H1 (cell line): Measurements from ENCODE around the gene ZNF530. TPM values are rescaled to one million over a fixed set of nuclear protein-coding genes. Genes with fewer than 3 reads are reported as not detected.

Experiments
- CTCF ChIA-PET: fragments of 300-600 bp; sonication (Branson Sonifier 250); formaldehyde crosslinking; loops from one replicate; lab custom pipeline; 2021; ENCODE audit not compliant: partially characterized antibody; lab: Charles Lee
- POLR2A ChIA-PET: fragments of 300-600 bp; sonication (Branson Sonifier 250); formaldehyde crosslinking; loops from one replicate; lab custom pipeline; 2021; ENCODE audit warnings: inconsistent platforms; ENCODE audit not compliant: partially characterized antibody; lab: Charles Lee
- DNase-seq, 2 experiments: peaks; one replicate each; pipeline versions ENCODE4 v3.0.0 to v3.0.0-alpha.2; 2010 to 2022; ENCODE audit warnings: low spot score in 2 of 2, low read depth in 1 of 2, mixed read lengths in 1 of 2
- FAIRE-seq: peaks from 2 replicates; lab custom pipeline; 2011; peaks lifted over from hg19 to GRCh38; lab: Jason Lieb, UNC
- H2AFZ ChIP-seq: 2 replicates; pipeline ENCODE4 v1.8.1; 2012; ENCODE audit warnings: low read length, inconsistent platforms
- H2AK5ac ChIP-seq: 2 replicates; pipeline ENCODE4 v1.6.1; 2013; ENCODE audit warnings: low read depth, low read length
- H2BK120ac ChIP-seq: replicated peaks from 2 replicates; pipeline ENCODE3; 2013; ENCODE audit warnings: low read depth, low read length, inconsistent platforms
- H2BK12ac ChIP-seq: 2 replicates; pipeline ENCODE4 v1.6.1; 2013; ENCODE audit warnings: low read depth, low read length
- H2BK15ac ChIP-seq: 2 replicates; pipeline ENCODE4 v1.6.1; 2013; ENCODE audit warnings: low read length
- H2BK20ac ChIP-seq: 2 replicates; pipeline ENCODE4 v1.6.1; 2013; ENCODE audit warnings: low read length
- H2BK5ac ChIP-seq: 2 replicates; pipeline ENCODE4 v1.6.1; 2013; ENCODE audit warnings: low read depth, low read length
- H3K14ac ChIP-seq: 2 replicates; pipeline ENCODE4 v1.6.1; 2013; ENCODE audit warnings: inconsistent platforms; ENCODE audit not compliant: insufficient read length
- H3K18ac ChIP-seq: 2 replicates; pipeline ENCODE4 v1.6.1; 2013; ENCODE audit warnings: low read length; ENCODE audit errors: extremely low read depth
- H3K23ac ChIP-seq: 2 replicates; pipeline ENCODE4 v1.6.1; 2013; ENCODE audit warnings: inconsistent platforms; ENCODE audit not compliant: insufficient read length
- H3K23me2 ChIP-seq: 2 replicates; pipeline ENCODE4 v1.6.1; 2013; ENCODE audit warnings: low read depth, low read length
- H3K27ac ChIP-seq: 2 replicates; pipeline ENCODE4 v1.6.1; 2011; ENCODE audit warnings: low read depth, low read length, inconsistent platforms
- H3K27me3 ChIP-seq, 4 experiments: replicated peaks in 1 of 4; 1 replicate in 1 of 4; 2 replicates in 3 of 4; pipeline versions ENCODE4 v1.6.1 to v1.8.1; 2011 to 2013; ENCODE audit warnings: low read length in 3 of 4, mild to moderate bottlenecking in 3 of 4, inconsistent platforms in 2 of 4, mixed read lengths in 2 of 4, moderate library complexity in 1 of 4; ENCODE audit not compliant: control insufficient read depth in 3 of 4, insufficient read depth in 3 of 4; ENCODE audit errors: extremely low read depth in 1 of 4
- H3K36me3 ChIP-seq, 4 experiments: 2 replicates each; pipeline versions ENCODE4 v1.6.1 to v1.8.1; 2011 to 2013; ENCODE audit warnings: mild to moderate bottlenecking in 4 of 4, low read length in 3 of 4, moderate library complexity in 2 of 4, control low read depth in 1 of 4, inconsistent platforms in 1 of 4; ENCODE audit not compliant: insufficient read depth in 4 of 4, control insufficient read depth in 2 of 4
- H3K4ac ChIP-seq: replicated peaks from 2 replicates; pipeline ENCODE3; 2013; ENCODE audit warnings: low read length, low read depth, mixed read lengths, inconsistent platforms; ENCODE audit not compliant: insufficient read length
- H3K4me1 ChIP-seq, 4 experiments: replicated peaks in 1 of 4; 1 replicate in 1 of 4; 2 replicates in 3 of 4; pipeline versions ENCODE4 v1.6.1 to v1.8.1; 2011 to 2013; ENCODE audit warnings: low read length in 3 of 4, inconsistent platforms in 2 of 4, mixed read lengths in 1 of 4; ENCODE audit not compliant: insufficient read depth in 4 of 4, control insufficient read depth in 3 of 4
- H3K4me2 ChIP-seq, 2 experiments: 2 replicates each; pipeline versions ENCODE4 v1.6.1 to v1.8.1; 2011 to 2013; ENCODE audit warnings: low read depth in 2 of 2, low read length in 2 of 2, control low read depth in 1 of 2, inconsistent platforms in 1 of 2, mild to moderate bottlenecking in 1 of 2; ENCODE audit not compliant: insufficient read depth in 1 of 2
- H3K4me3 ChIP-seq, 4 experiments: fragments of 200-600, 300-600 bp in 1 of 4; sonication (generic), shearing (Covaris generic), sonication (Bioruptor Twin) in 1 of 4; 2 replicates each; pipeline versions ENCODE4 v1.5.1 to v1.8.1; 2011 to 2016; ENCODE audit warnings: low read length in 4 of 4, low read depth in 3 of 4, control low read depth in 2 of 4, inconsistent platforms in 2 of 4, mild to moderate bottlenecking in 2 of 4, mixed read lengths in 1 of 4, moderate library complexity in 1 of 4; ENCODE audit not compliant: insufficient read depth in 2 of 4; ENCODE audit errors: extremely low read depth in 1 of 4
- H3K56ac ChIP-seq: replicated peaks from 2 replicates; pipeline ENCODE3; 2013; ENCODE audit warnings: low read depth, mild to moderate bottlenecking, mixed read lengths, low read length, inconsistent platforms; ENCODE audit not compliant: insufficient read length
- H3K79me1 ChIP-seq: 2 replicates; pipeline ENCODE4 v1.6.1; 2013; ENCODE audit warnings: low read depth, low read length, control low read depth
- H3K79me2 ChIP-seq, 2 experiments: 2 replicates each; pipeline versions ENCODE4 v1.6.1 to v1.8.1; 2012 to 2013; ENCODE audit warnings: low read length in 2 of 2, mild to moderate bottlenecking in 2 of 2, inconsistent platforms in 1 of 2; ENCODE audit not compliant: insufficient read depth in 2 of 2, control insufficient read depth in 1 of 2
- H3K9ac ChIP-seq, 4 experiments: replicated peaks in 1 of 4; 1 replicate in 1 of 4; 2 replicates in 3 of 4; pipeline versions ENCODE4 v1.6.1 to v1.8.1; 2011 to 2013; ENCODE audit warnings: low read depth in 3 of 4, low read length in 3 of 4, control low read depth in 2 of 4, mild to moderate bottlenecking in 2 of 4, moderate library complexity in 2 of 4, inconsistent platforms in 1 of 4; ENCODE audit errors: extremely low read depth in 1 of 4
- H3K9me3 ChIP-seq, 2 experiments: 2 replicates each; pipeline versions ENCODE4 v1.6.1 to v1.8.1; 2012 to 2013; ENCODE audit warnings: mild to moderate bottlenecking in 2 of 2, moderate library complexity in 2 of 2, control low read depth in 1 of 2, inconsistent platforms in 1 of 2, low read depth in 1 of 2, low read length in 1 of 2, mixed read lengths in 1 of 2; ENCODE audit not compliant: insufficient read depth in 2 of 2
- H4K20me1 ChIP-seq, 2 experiments: replicated peaks in 1 of 2; 2 replicates each; pipeline versions ENCODE3 to v1.8.1; 2011 to 2013; ENCODE audit warnings: inconsistent platforms in 2 of 2, low read length in 2 of 2, mild to moderate bottlenecking in 1 of 2; ENCODE audit not compliant: insufficient read depth in 2 of 2, control insufficient read depth in 1 of 2
- H4K5ac ChIP-seq: 2 replicates; pipeline ENCODE4 v1.6.1; 2013; ENCODE audit warnings: low read length, low read depth, mixed read lengths, inconsistent platforms; ENCODE audit not compliant: insufficient read length
- H4K8ac ChIP-seq: 2 replicates; pipeline ENCODE4 v1.8.0; 2013; ENCODE audit warnings: mild to moderate bottlenecking, moderate library complexity, low read length, inconsistent platforms; ENCODE audit not compliant: insufficient read depth; ENCODE audit errors: extremely low read depth
- H4K91ac ChIP-seq: replicated peaks from 2 replicates; pipeline ENCODE3; 2013; ENCODE audit warnings: low read length, mixed read lengths, inconsistent platforms; ENCODE audit not compliant: insufficient read length
- CTBP2 ChIP-seq: IDR thresholded peaks from 2 replicates; pipeline ENCODE4 v1.7.0; 2011; ENCODE audit warnings: borderline replicate concordance, mild to moderate bottlenecking, moderate library complexity, mixed read lengths, low read length; ENCODE audit not compliant: insufficient read depth, insufficient read length
- RAD21 ChIP-seq, 2 experiments: IDR thresholded peaks in 1 of 2; conservative IDR thresholded peaks in 1 of 2; 2 replicates each; pipeline ENCODE4 v1.6.1; 2011; ENCODE audit warnings: low read depth in 2 of 2, low read length in 2 of 2, improper control_type of control experiment in 1 of 2, inconsistent platforms in 1 of 2, mild to moderate bottlenecking in 1 of 2, moderate library complexity in 1 of 2
- WGBS, 2 experiments: shearing (Covaris generic) in 1 of 2; methylation state at CpG; one replicate each; pipeline versions ENCODE4 v1.1.6 to v1.1.7; 2013 to 2015; ENCODE audit warnings: low lambda C conversion rate in 2 of 2, mixed read lengths in 2 of 2, inconsistent platforms in 1 of 2, low coverage in 1 of 2, missing lambda C conversion rate in 1 of 2; ENCODE audit not compliant: insufficient replicate concordance in 2 of 2, insufficient coverage in 1 of 2, insufficient read length in 1 of 2; ENCODE audit errors: extremely low coverage in 1 of 2, missing lambda C conversion rate in 1 of 2; 5-methylcytosine and 5-hydroxymethylcytosine counted together
- polyA plus RNA-seq, 7 experiments: library from polyadenylated mRNA; depleted of rRNA in 3 of 7; stranded (reverse) in 5 of 7; unstranded in 2 of 7; fragments of >200 nt in 5 of 7; fragments of 200-250 nt in 2 of 7; gene quantifications; 1 replicate in 5 of 7; 2 replicates in 1 of 7; 4 replicates in 1 of 7; pipeline versions ENCODE4 v1.2.1 to v1.2.3, GENCODE V29; 2011 to 2013; ENCODE audit warnings: missing spikeins in 2 of 7, mixed read lengths in 2 of 7
- total RNA-seq: library from RNA; stranded (reverse); fragmentation: NEBNext Ultra II Directional; extraction: Animal tissue kit (Norgen Biotek cat#: 25700); gene quantifications from 2 replicates; pipeline ENCODE4 v1.2.1, GENCODE V29; 2021

The ZNF530 gene
- total and polyA plus RNA-seq, 2 of the 8 experiments (the other 6 are each of a cell fraction or from before 2014, with no cell fraction given), result 4.2 to 9.3 TPM

DNA sequence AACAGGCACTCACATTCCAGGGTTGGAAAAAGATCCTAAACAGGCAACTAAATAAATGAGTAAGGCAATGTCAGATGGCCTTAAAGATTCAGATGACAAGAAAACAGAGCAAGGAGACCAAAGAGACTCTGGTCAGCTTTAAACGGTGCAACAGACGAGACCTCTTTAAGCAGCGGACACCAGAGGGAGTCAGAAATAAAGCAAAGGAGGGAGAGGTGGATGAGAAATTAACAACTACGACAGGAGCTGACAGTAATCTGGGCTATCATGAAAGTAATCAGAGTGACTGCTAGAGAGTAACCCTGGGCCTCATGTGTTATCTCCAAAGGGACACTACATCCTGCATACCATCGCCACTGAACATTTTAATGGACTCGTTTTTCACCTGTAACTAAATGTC lies 41.2 kb upstream of the ZNF530 start:
- peaks cover 0 to 20% of the 10 kb centered on the region in 2 experiments; a peak in 3 of 4 replicates for H3K79me2 ChIP-seq
- H3K4me2 ChIP-seq, result peak overlapping the region; percentile 51 to 86
- CTCF ChIA-PET, result interaction anchor here (1.0 to 1.9 kb wide), 2 partner anchors 93 to 127 kb away, joined by 3 to 6 read pairs; no protein-coding TSS in a partner anchor
- no peak overlapping the region for H2AK5ac ChIP-seq
- H4K8ac ChIP-seq, result no peak overlapping the region
- H3K4ac ChIP-seq, result no peak overlapping the region
- H3K56ac ChIP-seq, result no peak overlapping the region
- peaks cover 14 to 19% of the 10 kb centered on the region in 2 experiments for H3K9me3 ChIP-seq
- no peak overlapping the region for H2BK15ac ChIP-seq
- peaks cover 4 to 7% of the 10 kb centered on the region in 2 experiments for H4K20me1 ChIP-seq
- H3K27ac ChIP-seq, result no peak overlapping the region
- no peak overlapping the region for H4K5ac ChIP-seq
- H3K36me3 ChIP-seq, result peaks cover 7 to 19% (median 13%) of the 10 kb centered on the region in 4 experiments; a peak in 7 of 8 replicates
- H3K27me3 ChIP-seq, result no peaks in the 10 kb centered on the region
- POLR2A ChIA-PET, result interaction anchor here (0.6 to 2.2 kb wide), 7 partner anchors 12 to 272 kb away, joined by 3 to 6 read pairs (median 3); partner anchors contain the start of genes ZNF549, ZNF551 and ZNF773
- H3K23ac ChIP-seq, result no peak overlapping the region
- H2AFZ ChIP-seq, result no peak overlapping the region
- TF ChIP-seq CTBP2, result no peak
- TF ChIP-seq RAD21 (IDR thresholded peaks at IDR 0.05 in 1 of 2, conservative IDR thresholded peaks at IDR 0.05 in 1 of 2; ENCODE audit: low read depth in 2 of 2, low read length in 2 of 2), result peak; percentile 12 to 17; a peak in 1 of 4 replicates
- H3K9ac ChIP-seq, result 0 out of 7 replicates have a peak overlapping the region, but pooled peaks of 1 of the 4 experiments have one; percentile 81
- H2BK5ac ChIP-seq, result no peak overlapping the region
- peaks cover 3% of the 10 kb centered on the region; the same call in 1 of the 2 replicates for H3K23me2 ChIP-seq
- H3K18ac ChIP-seq, result no peak overlapping the region
- H3K4me3 ChIP-seq, result peak overlapping the region; percentile 80 to 96 (median 94); a peak in 7 of 8 replicates
- WGBS, 2 experiments, result 56% methylated on average over 6 of the region's 6 CpGs; no CpG with 5 or more reads in 1 of the 2 experiments
- H2BK12ac ChIP-seq, result no peak overlapping the region
- no peak for DNase-seq
- H3K14ac ChIP-seq, result no peak overlapping the region
- H4K91ac ChIP-seq, result no peak overlapping the region
- no peak overlapping the region for H2BK20ac ChIP-seq
- H2BK120ac ChIP-seq, result no peak overlapping the region
- H3K79me1 ChIP-seq, result peaks cover 8% of the 10 kb centered on the region
- peaks cover 0 to 4% (median under 1%) of the 10 kb centered on the region in 4 experiments; a peak in 3 of 7 replicates for H3K4me1 ChIP-seq
- no peak for FAIRE-seq
